ENCODE results near the gene RPS6KC1. TPM values are rescaled to one million over a fixed set of nuclear protein-coding genes. Genes with fewer than 3 reads are reported as not detected.
"Not testable (repeated sequence)": the region's sequence is repeated elsewhere in the genome, so short reads cannot be mapped to it uniquely, and the experiment has no call there.

The RPS6KC1 gene
- total RNA-seq, 1 donor from 2014 or later: 32.6 TPM

- H3K4me2 ChIP-seq: no peak overlapping the region
- no peaks in the 10 kb centered on the region for H3K27me3 ChIP-seq
- no peaks in the 10 kb centered on the region for H3F3A ChIP-seq (ENCODE audit: low read depth)
- no peaks in the 10 kb centered on the region for H3K4me1 ChIP-seq
- H3K4me3 Mint-ChIP-seq: no peak overlapping the region
- no peak overlapping the region for H3K4me3 ChIP-seq
- TF ChIP-seq EZH2 (IDR thresholded peaks at IDR 0.05): no peak
- TF ChIP-seq CTCF (IDR thresholded peaks at IDR 0.05): no peak
- TF ChIP-seq EZH2phosphoT487 (IDR thresholded peaks at IDR 0.05): no peak
- peaks cover 8% of the 10 kb centered on the region for H3K27me3 Mint-ChIP-seq (ENCODE audit: insufficient read depth, low read depth)
- no peak overlapping the region for H3K9ac ChIP-seq
- no peaks in the 10 kb centered on the region for H4K20me1 ChIP-seq (ENCODE audit: low read depth)
- H2AFZ ChIP-seq (replicated peaks): no peak overlapping the region
- H3K79me2 ChIP-seq (ENCODE audit: low read depth): no peaks in the 10 kb centered on the region
- no peak overlapping the region for H3K27ac Mint-ChIP-seq
- no peaks in the 10 kb centered on the region for H3K36me3 Mint-ChIP-seq
- no peaks in the 10 kb centered on the region for H3K9me3 ChIP-seq (ENCODE audit: low read depth)
- H3K9me3 Mint-ChIP-seq: no peaks in the 10 kb centered on the region
- no peak overlapping the region for H3K27ac ChIP-seq
- H3K36me3 ChIP-seq: no peaks in the 10 kb centered on the region
- no peak for DNase-seq (ENCODE audit: low spot score)
- H3K4me1 Mint-ChIP-seq: peaks cover 2% of the 10 kb centered on the region
Measured at GRCh38 chr1:213034713-213035112, 16.3 kb upstream of the RPS6KC1 start.

GRCh38 chr1:213035573-213035972 lies 15.5 kb upstream of the RPS6KC1 start:
- Mint-ChIP-seq H3K36me3 (no peaks in the 10 kb centered on the region), H3K9me3 (no peaks in the 10 kb centered on the region), H3K27me3 (ENCODE audit: insufficient read depth, low read depth) (peaks cover 8% of the 10 kb centered on the region), H3K27ac (no peak overlapping the region), H3K4me1 (peaks cover under 1% of the 10 kb centered on the region), H3K4me3 (no peak overlapping the region)
- H3K79me2 ChIP-seq (ENCODE audit: low read depth): no peaks in the 10 kb centered on the region
- H3K9ac ChIP-seq: no peak overlapping the region
- H3K4me1 ChIP-seq: no peaks in the 10 kb centered on the region
- DNase-seq (ENCODE audit: low spot score): no peak
- no peak overlapping the region for H3K4me2 ChIP-seq
- H3F3A ChIP-seq (ENCODE audit: low read depth): no peaks in the 10 kb centered on the region
- H3K27me3 ChIP-seq: no peaks in the 10 kb centered on the region
- H3K36me3 ChIP-seq: no peaks in the 10 kb centered on the region
- TF ChIP-seq EZH2 (IDR thresholded peaks at IDR 0.05) (no peak), CTCF (IDR thresholded peaks at IDR 0.05) (no peak), EZH2phosphoT487 (IDR thresholded peaks at IDR 0.05) (no peak)
- no peak overlapping the region for H3K4me3 ChIP-seq
- H2AFZ ChIP-seq (replicated peaks): no peak overlapping the region
- H4K20me1 ChIP-seq (ENCODE audit: low read depth): no peaks in the 10 kb centered on the region
- no peaks in the 10 kb centered on the region for H3K9me3 ChIP-seq (ENCODE audit: low read depth)
- H3K27ac ChIP-seq: no peak overlapping the region

- H3K27ac Mint-ChIP-seq: no peak overlapping the region
- no peaks in the 10 kb centered on the region for H3K27me3 ChIP-seq
Measured at GRCh38 chr1:213041443-213041842, 9.6 kb upstream of the RPS6KC1 start.

GRCh38 chr1:213045321-213046226 lies 5.5 kb upstream of the RPS6KC1 start:
- H3K4me3 Mint-ChIP-seq; DNase-seq (ENCODE audit: low spot score); H3K79me2 ChIP-seq (ENCODE audit: low read depth); H3K36me3 ChIP-seq; H3K4me1 ChIP-seq; H3K4me1 Mint-ChIP-seq; H3K36me3 Mint-ChIP-seq; H3K27me3 Mint-ChIP-seq (ENCODE audit: insufficient read depth, low read depth); H3K4me2 ChIP-seq; H3K27ac ChIP-seq; H3K9me3 ChIP-seq (ENCODE audit: low read depth); H3K4me3 ChIP-seq; H3K9ac ChIP-seq; H3K27ac Mint-ChIP-seq; H3F3A ChIP-seq (ENCODE audit: low read depth); H4K20me1 ChIP-seq (ENCODE audit: low read depth): not testable (repeated sequence)
- H3K9me3 Mint-ChIP-seq: peaks cover 11% of the 10 kb centered on the region
- Histone ChIP-seq H3K27me3 (peaks cover 16% of the 10 kb centered on the region), H2AFZ (replicated peaks) (peak overlapping the region; percentile 66)

More at GRCh38 chr1:213041443-213041842, 9.6 kb upstream of the RPS6KC1 start:
- Histone ChIP-seq H3K27ac (no peak overlapping the region), H3K9me3 (ENCODE audit: low read depth) (no peaks in the 10 kb centered on the region), H3K4me3 (no peak overlapping the region), H4K20me1 (ENCODE audit: low read depth) (no peaks in the 10 kb centered on the region), H3K79me2 (ENCODE audit: low read depth) (no peaks in the 10 kb centered on the region), H3F3A (ENCODE audit: low read depth) (no peaks in the 10 kb centered on the region), H3K4me2 (no peak overlapping the region), H2AFZ (replicated peaks) (no peak overlapping the region), H3K9ac (no peak overlapping the region), H3K4me1 (no peaks in the 10 kb centered on the region), H3K36me3 (no peaks in the 10 kb centered on the region)
- Mint-ChIP-seq H3K4me3 (no peak overlapping the region), H3K36me3 (no peaks in the 10 kb centered on the region), H3K4me1 (no peaks in the 10 kb centered on the region), H3K27me3 (ENCODE audit: insufficient read depth, low read depth) (peaks cover 8% of the 10 kb centered on the region), H3K9me3 (no peaks in the 10 kb centered on the region)
- no peak for DNase-seq (ENCODE audit: low spot score)
- TF ChIP-seq EZH2 (IDR thresholded peaks at IDR 0.05) (no peak), EZH2phosphoT487 (IDR thresholded peaks at IDR 0.05) (no peak), CTCF (IDR thresholded peaks at IDR 0.05) (no peak)
